K562 (cell line): ENCODE measurements around the gene KRT77. TPM values are rescaled to one million over a fixed set of nuclear protein-coding genes. Genes with fewer than 3 reads are reported as not detected.

Source experiments
- ATAC-seq: fragments of 200-7000 bp; cut with Tn5 transposase; 3 replicates; pipeline ENCODE4 v1.9.1; 2020; ENCODE audit warnings: moderate library complexity
- BruUV-seq: library from RNA; stranded (reverse); fragments of 400-500 nt; replicated peaks from 2 replicates; lab custom pipeline; 2021; lab: Mats Ljungman, UMichigan
- CTCF ChIA-PET: fragments of 300-600 bp; formaldehyde crosslinking; extraction: SDS; loops from one replicate; lab custom pipeline; 2021; ENCODE audit warnings: low intra/inter-chr PET ratio; lab: Yijun Ruan, JAX
- POLR2A ChIA-PET: fragments of 300-600, 350-650 bp; sonication (Branson Sonifier 250); formaldehyde crosslinking; extraction: SDS; loops from one replicate; lab custom pipeline; 2021; ENCODE audit warnings: antibody characterized with exemption, inconsistent platforms; lab: Yijun Ruan, JAX
- DNase-seq, 4 experiments: peaks; one replicate each; pipeline versions ENCODE4 v3.0.0 to v3.0.0-alpha.2; 2011 to 2018; ENCODE audit warnings: low spot score in 3 of 4, mixed read lengths in 3 of 4; ENCODE audit errors: extremely low read depth in 1 of 4
- FAIRE-seq: peaks from 2 replicates; lab custom pipeline; 2011; peaks lifted over from hg19 to GRCh38; lab: Jason Lieb, UNC
- H2AFZ ChIP-seq: 2 replicates; pipeline ENCODE4 v1.6.0; 2011; ENCODE audit warnings: low read depth, low read length, control low read depth, inconsistent platforms
- H3K27ac ChIP-seq: fragments of 200-600 bp; 3 replicates; pipeline ENCODE4 v1.8.0; 2011; ENCODE audit warnings: low read depth, mild to moderate bottlenecking, control low read depth, inconsistent platforms, low read length, moderate library complexity, mixed read lengths; ENCODE audit errors: extremely low read depth
- H3K27me3 ChIP-seq, 2 experiments: fragments of 300-600 bp in 1 of 2; 2 replicates in 1 of 2; 3 replicates in 1 of 2; pipeline versions ENCODE4 v1.6.0 to v1.8.0; 2011; ENCODE audit warnings: inconsistent platforms in 2 of 2, low read length in 2 of 2, mild to moderate bottlenecking in 1 of 2, mixed read lengths in 1 of 2, moderate library complexity in 1 of 2; ENCODE audit not compliant: control insufficient read depth in 2 of 2, insufficient read depth in 2 of 2
- H3K36me3 ChIP-seq: fragments of 300-600 bp; 3 replicates; pipeline ENCODE4 v1.8.0; 2011; ENCODE audit warnings: mild to moderate bottlenecking, low read length, inconsistent platforms; ENCODE audit not compliant: control insufficient read depth, insufficient read depth
- H3K4me1 ChIP-seq, 2 experiments: fragments of 200-600 bp in 1 of 2; replicated peaks in 1 of 2; 2 replicates in 1 of 2; 3 replicates in 1 of 2; pipeline versions ENCODE4 v1.5.1 to v1.8.0; 2011; ENCODE audit warnings: inconsistent platforms in 2 of 2, low read length in 2 of 2, mild to moderate bottlenecking in 1 of 2, mixed read lengths in 1 of 2, moderate library complexity in 1 of 2; ENCODE audit not compliant: control insufficient read depth in 2 of 2, insufficient read depth in 2 of 2
- H3K4me2 ChIP-seq: 2 replicates; pipeline ENCODE4 v1.6.1; 2011; ENCODE audit warnings: low read length, control low read depth, inconsistent platforms, mixed read lengths; ENCODE audit not compliant: insufficient read depth
- H3K4me3 ChIP-seq: fragments of 200-600 bp; sonication (generic), shearing (Covaris generic); 2 replicates; pipeline ENCODE4 v1.5.1; 2016; ENCODE audit warnings: control low read depth, inconsistent platforms
- H3K79me2 ChIP-seq: fragments of 200-600 bp; 3 replicates; pipeline ENCODE4 v1.8.0; 2011; ENCODE audit warnings: low read length, inconsistent platforms; ENCODE audit not compliant: control insufficient read depth, insufficient read depth
- H3K9ac ChIP-seq, 2 experiments: 2 replicates each; pipeline versions ENCODE4 v1.6.0 to v1.6.1; 2011; ENCODE audit warnings: low read depth in 2 of 2, low read length in 2 of 2, control low read depth in 1 of 2, inconsistent platforms in 1 of 2, mild to moderate bottlenecking in 1 of 2, mixed read lengths in 1 of 2; ENCODE audit not compliant: insufficient read depth in 1 of 2
- H3K9me1 ChIP-seq: one replicate; pipeline ENCODE4 v1.6.0; 2011; ENCODE audit warnings: inconsistent platforms, mild to moderate bottlenecking, low read length, moderate library complexity; ENCODE audit not compliant: control insufficient read depth, insufficient read depth
- H3K9me3 ChIP-seq: replicated peaks from 2 replicates; pipeline ENCODE4 v1.5.1; 2011; ENCODE audit warnings: low read depth, low read length, inconsistent platforms; ENCODE audit not compliant: control insufficient read depth, insufficient read depth
- H4K20me1 ChIP-seq: replicated peaks from 2 replicates; pipeline ENCODE4 v1.6.1; 2011; ENCODE audit warnings: low read length, inconsistent platforms, mixed read lengths; ENCODE audit not compliant: control insufficient read depth, insufficient read depth
- ATF1 ChIP-seq, 2 experiments: fragments of 450-650 bp in 1 of 2; IDR thresholded peaks; 2 replicates each; pipeline ENCODE4 v1.6.1; 2016; ENCODE audit warnings: missing compliant biosample characterization in 1 of 2, missing genetic modification characterization in 1 of 2
- ATF3 ChIP-seq, 2 experiments: fragments of 450-650 bp in 1 of 2; sonication (generic) in 1 of 2; formaldehyde crosslinking in 1 of 2; IDR thresholded peaks in 1 of 2; conservative IDR thresholded peaks in 1 of 2; 2 replicates each; pipeline versions ENCODE4 v1.6.1 to v1.8.1; 2016 to 2023; ENCODE audit warnings: mild to moderate bottlenecking in 2 of 2, moderate library complexity in 2 of 2, inconsistent platforms in 1 of 2, missing genetic modification reagents in 1 of 2
- JUN ChIP-seq, 2 experiments: sonication (generic) in 1 of 2; formaldehyde crosslinking in 1 of 2; IDR thresholded peaks; 2 replicates each; pipeline versions ENCODE4 v1.6.1 to v1.8.0; 2012 to 2022; ENCODE audit warnings: borderline replicate concordance in 2 of 2, mild to moderate bottlenecking in 2 of 2, improper control_type of control experiment in 1 of 2, low read depth in 1 of 2, low read length in 1 of 2, missing genetic modification reagents in 1 of 2
- WGBS: fragments of 100-300 bp; shearing (Covaris generic); methylation state at CpG from one replicate; pipeline ENCODE4 v1.1.6; 2016; ENCODE audit warnings: low coverage, mixed read lengths; ENCODE audit not compliant: insufficient coverage; ENCODE audit errors: missing lambda C conversion rate; 5-methylcytosine and 5-hydroxymethylcytosine counted together
- in situ Hi-C: fragments of 300-500 bp; cut with MboI; formaldehyde crosslinking; loops from 4 replicates; pipeline ENCODE4 v1.15.0; 2018; ENCODE audit warnings: inconsistent platforms, mixed read lengths
- intact Hi-C: fragments of 100-400 bp; cut with micrococcal nuclease; formaldehyde crosslinking; loops from 2 replicates; pipeline ENCODE4 v1.14.2; 2022
- polyA plus RNA-seq, 8 experiments: library from polyadenylated mRNA; depleted of rRNA in 4 of 8; stranded (reverse) in 5 of 8; unstranded in 3 of 8; fragments of >200 nt; fragmentation: Nextera tagmentation in 2 of 8; fragmentation: Illumina TruSeq in 1 of 8; extraction: Ambion mirVana in 2 of 8; extraction: Trizol in 1 of 8; gene quantifications; 2 replicates each; pipeline versions ENCODE4 v1.2.1 to v1.2.3, GENCODE V29; 2011 to 2014; ENCODE audit warnings: inconsistent platforms in 1 of 8, missing spikeins in 1 of 8
- total RNA-seq, 7 experiments: library from RNA; depleted of rRNA in 6 of 7; stranded (reverse); fragments of >200 nt in 6 of 7; fragmentation: Illumina TruSeq in 2 of 7; extraction: Trizol in 2 of 7; gene quantifications; 2 replicates each; pipeline versions ENCODE4 v1.2.1 to v1.2.3, GENCODE V29; 2011 to 2021; ENCODE audit warnings: low replicate concordance in 1 of 7

The KRT77 gene
- total and polyA plus RNA-seq, 9 of the 15 experiments (the other 6 are each of a cell fraction or from before 2014, with no cell fraction given): not detected

- no peaks in the 10 kb centered on the region for H3K9me3 ChIP-seq
- no peak overlapping the region for H3K4me2 ChIP-seq
- H3K9ac ChIP-seq: no peak overlapping the region
- intact Hi-C loops: no loop called here
- in situ Hi-C loops: no loop called here
- 17% methylated on average over 3 of the region's 3 CpGs for WGBS
- H3K4me3 ChIP-seq: no peak overlapping the region
- ChIA-PET POLR2A (interaction anchor here (0.5 to 1.0 kb wide), 3 partner anchors 29 to 1690 kb away, joined by 3 read pairs; partner anchors contain the start of gene KRT77), CTCF (no interaction called here)
- no peaks in the 10 kb centered on the region for H4K20me1 ChIP-seq
- TF ChIP-seq JUN (IDR thresholded peaks at IDR 0.05; ENCODE audit: borderline replicate concordance, low read depth, low read length): no peak
- no peak for TF ChIP-seq JUN (CRISPR knock-in tag; IDR thresholded peaks at IDR 0.05; ENCODE audit: borderline replicate concordance)
- peak; percentile 36; the same call in 1 of the 2 replicates for TF ChIP-seq ATF3 (IDR thresholded peaks at IDR 0.05)
- no peak for TF ChIP-seq ATF3 (CRISPR knock-in tag; conservative IDR thresholded peaks at IDR 0.05)
- TF ChIP-seq ATF1 (CRISPR knock-in tag; IDR thresholded peaks at IDR 0.05): no peak
- 0 out of 2 replicates have a peak, but pooled peaks have one; percentile 11 for TF ChIP-seq ATF1 (tag; IDR thresholded peaks at IDR 0.05)
- DNase-seq (no peak), FAIRE-seq (no peak), ATAC-seq (no peak)
- H3K36me3 ChIP-seq: no peaks in the 10 kb centered on the region
- no TSS peak for BruUV-seq
- H3K79me2 ChIP-seq: no peaks in the 10 kb centered on the region
- peaks cover 0 to 6% of the 10 kb centered on the region in 2 experiments; a peak in 1 of 5 replicates for H3K4me1 ChIP-seq
- H3K9me1 ChIP-seq: no peaks in the 10 kb centered on the region
- H2AFZ ChIP-seq: no peak overlapping the region
- H3K27me3 ChIP-seq: peaks cover 4 to 11% of the 10 kb centered on the region in 2 experiments; a peak in 4 of 5 replicates
- H3K27ac ChIP-seq: no peak overlapping the region
These were observed 29.5 kb downstream of the KRT77 start for GRCh38 chr12:52673713-52674432.
